ENCODE data around the gene RFK.

DNA sequence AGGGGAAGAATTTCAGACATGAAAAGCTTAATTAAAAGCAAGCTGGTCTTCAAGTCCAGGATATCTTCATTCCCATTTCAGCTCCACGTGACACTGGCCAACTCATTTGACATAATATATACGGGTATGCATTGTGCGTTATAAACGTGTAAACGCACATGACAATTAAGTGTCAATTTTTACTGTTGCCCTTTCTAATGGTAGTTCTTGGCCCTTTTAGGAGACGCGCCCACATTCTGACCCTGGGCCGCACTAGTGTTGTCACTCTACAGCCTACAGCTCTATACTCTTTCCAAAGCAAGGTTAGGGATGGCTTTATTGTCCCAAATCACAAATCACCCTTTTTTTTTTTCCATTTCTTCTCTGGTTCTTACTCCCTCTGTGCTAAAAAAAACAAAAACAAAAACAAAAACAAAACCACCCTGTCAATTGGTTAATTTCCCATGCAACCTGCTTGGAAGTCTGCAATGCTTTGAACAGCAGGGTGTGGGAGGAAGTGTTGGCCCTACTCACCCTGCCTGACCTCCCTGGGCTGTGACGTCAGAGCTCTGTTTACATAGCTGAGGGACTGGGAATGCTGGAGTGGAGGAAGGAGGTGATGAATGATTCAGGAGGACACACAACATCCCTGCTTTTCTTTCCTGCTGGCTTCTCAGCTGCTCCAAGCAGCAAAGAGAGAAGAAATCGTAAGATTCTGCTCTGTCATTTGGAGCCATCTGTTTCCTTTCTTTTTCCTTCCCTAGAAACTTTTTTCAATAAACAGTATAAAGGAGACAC lies 19.3 kb downstream of the RFK start:
- TF ChIP-seq, protein P1, sequence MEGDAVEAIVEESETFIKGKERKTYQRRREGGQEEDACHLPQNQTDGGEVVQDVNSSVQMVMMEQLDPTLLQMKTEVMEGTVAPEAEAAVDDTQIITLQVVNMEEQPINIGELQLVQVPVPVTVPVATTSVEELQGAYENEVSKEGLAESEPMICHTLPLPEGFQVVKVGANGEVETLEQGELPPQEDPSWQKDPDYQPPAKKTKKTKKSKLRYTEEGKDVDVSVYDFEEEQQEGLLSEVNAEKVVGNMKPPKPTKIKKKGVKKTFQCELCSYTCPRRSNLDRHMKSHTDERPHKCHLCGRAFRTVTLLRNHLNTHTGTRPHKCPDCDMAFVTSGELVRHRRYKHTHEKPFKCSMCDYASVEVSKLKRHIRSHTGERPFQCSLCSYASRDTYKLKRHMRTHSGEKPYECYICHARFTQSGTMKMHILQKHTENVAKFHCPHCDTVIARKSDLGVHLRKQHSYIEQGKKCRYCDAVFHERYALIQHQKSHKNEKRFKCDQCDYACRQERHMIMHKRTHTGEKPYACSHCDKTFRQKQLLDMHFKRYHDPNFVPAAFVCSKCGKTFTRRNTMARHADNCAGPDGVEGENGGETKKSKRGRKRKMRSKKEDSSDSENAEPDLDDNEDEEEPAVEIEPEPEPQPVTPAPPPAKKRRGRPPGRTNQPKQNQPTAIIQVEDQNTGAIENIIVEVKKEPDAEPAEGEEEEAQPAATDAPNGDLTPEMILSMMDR (conservative IDR thresholded peaks at IDR 0.05): no peak
- TF ChIP-seq ZFX (IDR thresholded peaks at IDR 0.05): no peak

Measured in C4-2B (cell line).